Keratinocyte (primary cell): ENCODE data around the gene GADD45G. TPM values are rescaled to one million over a fixed set of nuclear protein-coding genes. Genes with fewer than 3 reads are reported as not detected.

Source experiments
- DNase-seq: peaks from one replicate; pipeline ENCODE4 v3.0.0-alpha.2; 2011; ENCODE audit warnings: low read depth, missing footprints, low spot score
- FAIRE-seq: peaks from 2 replicates; lab custom pipeline; 2011; peaks lifted over from hg19 to GRCh38; lab: Jason Lieb, UNC
- H2AFZ ChIP-seq: 2 replicates; pipeline ENCODE4 v1.6.0; 2012; ENCODE audit warnings: low read length, control low read depth, inconsistent platforms; ENCODE audit not compliant: control insufficient read depth
- H3K27ac ChIP-seq: 2 replicates; pipeline ENCODE4 v1.5.1; 2011; ENCODE audit warnings: low read length; ENCODE audit not compliant: control insufficient read depth, insufficient read depth
- H3K27me3 ChIP-seq: 3 replicates; pipeline ENCODE4 v1.6.0; 2011; ENCODE audit warnings: low read length; ENCODE audit not compliant: control insufficient read depth, insufficient read depth; ENCODE audit errors: extremely low read depth
- H3K36me3 ChIP-seq, 2 experiments: 2 replicates in 1 of 2; 3 replicates in 1 of 2; pipeline ENCODE4 v1.5.1; 2011; ENCODE audit warnings: low read length in 2 of 2, mild to moderate bottlenecking in 1 of 2; ENCODE audit not compliant: control insufficient read depth in 2 of 2, insufficient read depth in 2 of 2; ENCODE audit errors: extremely low read depth in 1 of 2
- H3K4me1 ChIP-seq: 3 replicates; pipeline ENCODE4 v1.5.1; 2011; ENCODE audit warnings: low read length; ENCODE audit not compliant: control insufficient read depth, insufficient read depth; ENCODE audit errors: extremely low read depth
- H3K4me2 ChIP-seq: 3 replicates; pipeline ENCODE4 v1.6.0; 2011; ENCODE audit warnings: low read depth, low read length; ENCODE audit not compliant: control insufficient read depth, insufficient read depth; ENCODE audit errors: extremely low read depth
- H3K4me3 ChIP-seq, 3 experiments: fragments of 200-600 bp in 1 of 3; sonication (generic) in 1 of 3; 2 replicates in 2 of 3; 3 replicates in 1 of 3; pipeline ENCODE4 v1.5.1; 2011 to 2016; ENCODE audit warnings: low read length in 3 of 3, mild to moderate bottlenecking in 3 of 3, control low read depth in 2 of 3, inconsistent platforms in 1 of 3, low read depth in 1 of 3, mixed read lengths in 1 of 3, mixed run types in 1 of 3, moderate library complexity in 1 of 3; ENCODE audit not compliant: control insufficient read depth in 2 of 3, insufficient read depth in 2 of 3; ENCODE audit errors: extremely low read depth in 1 of 3
- H3K79me2 ChIP-seq: 2 replicates; pipeline ENCODE4 v1.6.0; 2012; ENCODE audit warnings: low read length; ENCODE audit not compliant: control insufficient read depth, insufficient read depth
- H3K9ac ChIP-seq: 3 replicates; pipeline ENCODE4 v1.6.0; 2011; ENCODE audit warnings: low read length; ENCODE audit not compliant: control insufficient read depth, insufficient read depth; ENCODE audit errors: extremely low read depth
- H3K9me1 ChIP-seq: 3 replicates; pipeline ENCODE4 v1.6.0; 2011; ENCODE audit warnings: low read length; ENCODE audit not compliant: control insufficient read depth, insufficient read depth; ENCODE audit errors: extremely low read depth
- H3K9me3 ChIP-seq: 2 replicates; pipeline ENCODE4 v1.5.1; 2012; ENCODE audit warnings: low read depth, low read length; ENCODE audit not compliant: control insufficient read depth
- H4K20me1 ChIP-seq: 3 replicates; pipeline ENCODE4 v1.6.0; 2011; ENCODE audit warnings: low read length; ENCODE audit not compliant: control insufficient read depth, insufficient read depth; ENCODE audit errors: extremely low read depth
- EZH2 ChIP-seq: IDR thresholded peaks from one replicate; pipeline ENCODE4 v1.6.1; 2012; ENCODE audit warnings: inconsistent platforms, mild to moderate bottlenecking, low read length, moderate library complexity
- dilution Hi-C: fragments of 300-500 bp; cut with MboI; formaldehyde crosslinking; loops from one replicate; pipeline ENCODE4 v1.7.0; 2020; ENCODE audit warnings: low sequenced_read_pairs; ENCODE audit not compliant: extremely low pct_ligation_motif_present
- polyA plus RNA-seq, 5 experiments: library from polyadenylated mRNA; depleted of rRNA in 3 of 5; stranded (reverse) in 3 of 5; stranded (forward) in 1 of 5; unstranded in 1 of 5; fragments of >200 nt; gene quantifications; 1 replicate in 1 of 5; 2 replicates in 3 of 5; 3 replicates in 1 of 5; pipeline versions ENCODE4 v1.2.1 to v1.2.3, GENCODE V29; 2011 to 2012; ENCODE audit warnings: missing spikeins in 2 of 5, low read depth in 1 of 5, low replicate concordance in 1 of 5
- TF ChIP-seq, protein P1 (sequence below), 3 experiments: IDR thresholded peaks in 1 of 3; conservative IDR thresholded peaks in 1 of 3; optimal IDR thresholded peaks in 1 of 3; 2 replicates in 2 of 3; 3 replicates in 1 of 3; pipeline versions ENCODE3 to v1.5.1; 2011; ENCODE audit warnings: low read length in 3 of 3, mild to moderate bottlenecking in 3 of 3, moderate library complexity in 2 of 3, control low read depth in 1 of 3, inconsistent platforms in 1 of 3; ENCODE audit not compliant: insufficient read depth in 2 of 3; ENCODE audit errors: extremely low read depth in 1 of 3

The GADD45G gene
- polyA plus RNA-seq, 1 donor (not counting 4 experiments of a cell fraction or from before 2014, with no cell fraction given) = 0.05 TPM

DNA sequence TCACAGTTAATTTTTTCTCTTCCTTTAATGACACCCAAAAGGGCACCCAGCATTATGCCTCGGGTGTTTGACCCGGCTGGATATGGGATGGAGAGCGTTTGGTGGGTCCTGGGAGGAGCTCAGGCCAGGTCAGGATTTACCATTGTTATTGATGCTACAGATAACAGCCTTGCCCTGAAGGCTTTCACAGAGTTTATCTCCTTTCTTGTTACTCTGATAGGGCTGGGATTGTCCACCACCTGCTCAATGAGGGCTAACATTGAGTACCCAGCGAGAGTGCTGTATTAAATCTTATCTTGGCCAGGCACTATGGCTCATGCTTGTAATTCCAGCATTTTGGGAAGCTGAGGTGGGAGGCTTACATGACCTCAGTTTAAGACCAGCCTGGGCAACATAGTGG lies 37.2 kb downstream of the GADD45G start:
- no peak overlapping the region for H3K9ac ChIP-seq
- no peaks in the 10 kb centered on the region for H3K79me2 ChIP-seq
- TF ChIP-seq EZH2 = no peak
- TF ChIP-seq, protein P1, sequence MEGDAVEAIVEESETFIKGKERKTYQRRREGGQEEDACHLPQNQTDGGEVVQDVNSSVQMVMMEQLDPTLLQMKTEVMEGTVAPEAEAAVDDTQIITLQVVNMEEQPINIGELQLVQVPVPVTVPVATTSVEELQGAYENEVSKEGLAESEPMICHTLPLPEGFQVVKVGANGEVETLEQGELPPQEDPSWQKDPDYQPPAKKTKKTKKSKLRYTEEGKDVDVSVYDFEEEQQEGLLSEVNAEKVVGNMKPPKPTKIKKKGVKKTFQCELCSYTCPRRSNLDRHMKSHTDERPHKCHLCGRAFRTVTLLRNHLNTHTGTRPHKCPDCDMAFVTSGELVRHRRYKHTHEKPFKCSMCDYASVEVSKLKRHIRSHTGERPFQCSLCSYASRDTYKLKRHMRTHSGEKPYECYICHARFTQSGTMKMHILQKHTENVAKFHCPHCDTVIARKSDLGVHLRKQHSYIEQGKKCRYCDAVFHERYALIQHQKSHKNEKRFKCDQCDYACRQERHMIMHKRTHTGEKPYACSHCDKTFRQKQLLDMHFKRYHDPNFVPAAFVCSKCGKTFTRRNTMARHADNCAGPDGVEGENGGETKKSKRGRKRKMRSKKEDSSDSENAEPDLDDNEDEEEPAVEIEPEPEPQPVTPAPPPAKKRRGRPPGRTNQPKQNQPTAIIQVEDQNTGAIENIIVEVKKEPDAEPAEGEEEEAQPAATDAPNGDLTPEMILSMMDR (optimal IDR thresholded peaks at IDR 0.05 in 1 of 3, IDR thresholded peaks at IDR 0.05 in 1 of 3, conservative IDR thresholded peaks at IDR 0.05 in 1 of 3; ENCODE audit: extremely low read depth in 1 of 3, insufficient read depth in 2 of 3, low read length in 3 of 3) = no peak
- H3K4me2 ChIP-seq = no peak overlapping the region
- H2AFZ ChIP-seq = no peak overlapping the region
- no peak for FAIRE-seq
- no peaks in the 10 kb centered on the region for H3K9me1 ChIP-seq
- no peak overlapping the region for H3K4me3 ChIP-seq
- H3K9me3 ChIP-seq = no peaks in the 10 kb centered on the region
- DNase-seq = no peak
- no peaks in the 10 kb centered on the region for H4K20me1 ChIP-seq
- H3K36me3 ChIP-seq = no peaks in the 10 kb centered on the region
- H3K27me3 ChIP-seq = peaks cover 19% of the 10 kb centered on the region
- H3K27ac ChIP-seq = no peak overlapping the region
- H3K4me1 ChIP-seq = no peaks in the 10 kb centered on the region
- dilution Hi-C loops = no loop called here

DNA sequence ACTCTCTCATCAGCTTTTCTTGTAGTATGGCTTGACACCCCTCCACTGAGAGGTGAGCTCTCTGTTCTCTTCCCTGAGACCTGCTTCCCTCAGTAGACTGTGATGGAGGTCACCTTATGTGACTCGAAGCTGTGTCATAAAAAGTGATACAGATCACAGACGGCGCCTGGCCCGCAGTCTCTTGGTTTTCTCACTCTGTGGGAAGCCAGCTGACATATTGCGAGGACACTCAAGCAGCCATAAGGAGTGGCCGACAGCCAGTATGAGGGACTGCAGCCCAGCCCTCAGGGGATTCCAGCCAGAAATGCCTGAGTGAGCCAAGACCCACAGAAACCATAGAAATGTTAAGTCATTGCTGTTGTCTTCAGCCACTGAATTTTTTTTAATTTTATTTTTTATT lies 38.0 kb downstream of the GADD45G start:
- FAIRE-seq (no peak), DNase-seq (no peak)
- no peak overlapping the region for H3K4me2 ChIP-seq
- no peak overlapping the region for H3K9ac ChIP-seq
- H4K20me1 ChIP-seq = no peaks in the 10 kb centered on the region
- no peaks in the 10 kb centered on the region for H3K79me2 ChIP-seq
- no peak overlapping the region for H3K27ac ChIP-seq
- H3K36me3 ChIP-seq = no peaks in the 10 kb centered on the region
- no peak overlapping the region for H2AFZ ChIP-seq
- H3K4me1 ChIP-seq = no peaks in the 10 kb centered on the region
- no peaks in the 10 kb centered on the region for H3K9me1 ChIP-seq
- H3K4me3 ChIP-seq = no peak overlapping the region
- TF ChIP-seq, protein P1 (optimal IDR thresholded peaks at IDR 0.05 in 1 of 3, IDR thresholded peaks at IDR 0.05 in 1 of 3, conservative IDR thresholded peaks at IDR 0.05 in 1 of 3; ENCODE audit: extremely low read depth in 1 of 3, insufficient read depth in 2 of 3, low read length in 3 of 3) = no peak
- no peak for TF ChIP-seq EZH2
- dilution Hi-C loops = no loop called here
- no peaks in the 10 kb centered on the region for H3K9me3 ChIP-seq
- H3K27me3 ChIP-seq = peaks cover 23% of the 10 kb centered on the region
